Caco-2 (cell line): ENCODE data around the gene TMEM80. TPM values are rescaled to one million over a fixed set of nuclear protein-coding genes. Genes with fewer than 3 reads are reported as not detected.
"Not testable (repeated sequence)": the region's sequence is repeated elsewhere in the genome, so short reads cannot be mapped to it uniquely, and the experiment has no call there.

Experiments
- BruUV-seq: library from RNA; stranded (reverse); fragments of 400-500 nt; replicated peaks from 2 replicates; lab custom pipeline; 2021; lab: Mats Ljungman, UMichigan
- CTCF ChIA-PET: fragments of 300-600 bp; sonication (Branson Sonifier 250); formaldehyde crosslinking; loops from one replicate; lab custom pipeline; 2022; ENCODE audit warnings: antibody characterized with exemption; lab: Charles Lee
- POLR2A ChIA-PET: fragments of 300-600 bp; sonication (Branson Sonifier 250); formaldehyde crosslinking; loops from one replicate; lab custom pipeline; 2022; ENCODE audit warnings: antibody characterized with exemption; lab: Charles Lee
- DNase-seq, 2 experiments: peaks; one replicate each; pipeline versions ENCODE4 v3.0.0 to v3.0.0-alpha.2; 2020 to 2022
- H3K27me3 ChIP-seq: replicated peaks from 2 replicates; pipeline ENCODE4 v1.6.0; 2011; ENCODE audit warnings: low read length; ENCODE audit not compliant: control insufficient read depth, insufficient read depth
- H3K36me3 ChIP-seq: 2 replicates; pipeline ENCODE4 v1.5.1; 2011; ENCODE audit warnings: low read length; ENCODE audit not compliant: control insufficient read depth, insufficient read depth
- H3K4me1 ChIP-seq: fragments of 250-450 bp; sonication (Bioruptor Pico); 2 replicates; pipeline ENCODE4 v1.5.1; 2020; ENCODE audit warnings: mild to moderate bottlenecking
- H3K4me3 ChIP-seq: 2 replicates; pipeline ENCODE4 v1.5.1; 2011; ENCODE audit warnings: low read depth, mild to moderate bottlenecking, control low read depth, low read length
- H3K9me3 ChIP-seq: fragments of 250-450 bp; sonication (Bioruptor Pico); 2 replicates; pipeline ENCODE4 v1.5.1; 2020; ENCODE audit warnings: mild to moderate bottlenecking, moderate library complexity
- H3K27ac Mint-ChIP-seq: one replicate; pipeline ENCODE4 v1.8.0; 2022; ENCODE audit warnings: mixed read lengths; ENCODE audit not compliant: unreplicated experiment
- H3K27me3 Mint-ChIP-seq: one replicate; pipeline ENCODE4 v1.8.0; 2022; ENCODE audit warnings: mixed read lengths; ENCODE audit not compliant: insufficient read depth, unreplicated experiment
- H3K36me3 Mint-ChIP-seq: one replicate; pipeline ENCODE4 v1.8.0; 2022; ENCODE audit warnings: mild to moderate bottlenecking, mixed read lengths; ENCODE audit not compliant: insufficient read depth, unreplicated experiment
- H3K4me1 Mint-ChIP-seq: one replicate; pipeline ENCODE4 v1.8.0; 2022; ENCODE audit warnings: low read depth, mixed read lengths; ENCODE audit not compliant: unreplicated experiment
- H3K4me3 Mint-ChIP-seq: one replicate; pipeline ENCODE4 v1.8.0; 2022; ENCODE audit warnings: mild to moderate bottlenecking, moderate library complexity, mixed read lengths; ENCODE audit not compliant: unreplicated experiment
- H3K9me3 Mint-ChIP-seq: one replicate; pipeline ENCODE4 v1.8.0; 2022; ENCODE audit warnings: mixed read lengths; ENCODE audit not compliant: unreplicated experiment
- CTCF ChIP-seq, 2 experiments: fragments of 200-600 bp in 1 of 2; IDR thresholded peaks; 1 replicate in 1 of 2; 2 replicates in 1 of 2; pipeline versions ENCODE4 v1.5.1 to v1.8.0; 2011 to 2022; ENCODE audit warnings: antibody characterized with exemption in 1 of 2, control low read depth in 1 of 2, inconsistent platforms in 1 of 2, low read depth in 1 of 2, low read length in 1 of 2, mild to moderate bottlenecking in 1 of 2, moderate library complexity in 1 of 2; ENCODE audit not compliant: insufficient read depth in 1 of 2, severe bottlenecking in 1 of 2, unreplicated experiment in 1 of 2
- intact Hi-C: fragments of 100-400 bp; cut with micrococcal nuclease; formaldehyde crosslinking; loops from one replicate; pipeline ENCODE4 v1.10.0; 2022; ENCODE audit not compliant: unreplicated experiment
- total RNA-seq: library from RNA; stranded (reverse); gene quantifications from 2 replicates; pipeline ENCODE4 v1.2.3, GENCODE V29; 2022

Gene TMEM80
- total RNA-seq, 1 experiment from 2014 or later = 74.7 TPM

DNA sequence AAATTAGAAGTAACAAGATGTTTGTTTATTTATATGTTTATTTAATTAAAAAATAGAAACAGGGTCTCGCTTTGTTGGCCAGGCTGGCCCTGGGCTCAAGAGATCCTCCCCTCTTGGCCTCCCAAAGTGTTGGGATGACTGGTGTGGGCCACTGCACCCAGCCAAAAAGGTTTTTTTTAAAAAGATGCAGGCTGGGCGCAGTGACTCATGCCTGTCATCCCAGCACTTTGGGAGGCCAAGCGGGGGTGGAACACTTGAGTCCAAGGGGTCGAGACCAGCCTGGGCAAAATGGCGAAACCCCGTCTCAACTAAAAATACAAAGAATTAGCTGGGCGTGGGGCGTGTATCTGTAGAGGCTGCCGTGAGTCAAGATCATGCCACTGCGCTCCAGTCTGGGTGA is 45.1 kb upstream of the TMEM80 start:
- H3K36me3 ChIP-seq = peaks cover 2% of the 10 kb centered on the region
- POLR2A ChIA-PET = no interaction called here
- Mint-ChIP-seq H3K27ac (no peak overlapping the region), H3K4me3 (no peak overlapping the region), H3K9me3 (no peaks in the 10 kb centered on the region), H3K36me3 (peaks cover 72% of the 10 kb centered on the region), H3K27me3 (no peaks in the 10 kb centered on the region), H3K4me1 (no peaks in the 10 kb centered on the region)
- no peaks in the 10 kb centered on the region; the same call in 1 of the 2 replicates for H3K9me3 ChIP-seq
- intact Hi-C loops = no loop called here
- no peak for TF ChIP-seq CTCF (IDR thresholded peaks at IDR 0.05; ENCODE audit: insufficient read depth in 1 of 2, low read depth in 1 of 2, low read length in 1 of 2, severe bottlenecking in 1 of 2, unreplicated experiment in 1 of 2)
- H3K4me1 ChIP-seq = peaks cover 13% of the 10 kb centered on the region
- CTCF ChIA-PET = no interaction called here
- H3K4me3 ChIP-seq = no peak overlapping the region
- no TSS peak for BruUV-seq
- H3K27me3 ChIP-seq = no peaks in the 10 kb centered on the region
- no peak for DNase-seq

- BruUV-seq, intact Hi-C loops, H3K36me3 ChIP-seq, H3K9me3 ChIP-seq, H3K27ac Mint-ChIP-seq, H3K4me3 ChIP-seq, CTCF ChIA-PET, H3K4me3 Mint-ChIP-seq, H3K4me1 Mint-ChIP-seq, H3K27me3 Mint-ChIP-seq, POLR2A ChIA-PET, H3K9me3 Mint-ChIP-seq, DNase-seq, H3K27me3 ChIP-seq: not testable (repeated sequence)
- H3K4me1 ChIP-seq = peaks cover 13% of the 10 kb centered on the region
- peaks cover 63% of the 10 kb centered on the region for H3K36me3 Mint-ChIP-seq
Observed at GRCh38 chr11:653136-653535, 42.5 kb upstream of the TMEM80 start.

DNA sequence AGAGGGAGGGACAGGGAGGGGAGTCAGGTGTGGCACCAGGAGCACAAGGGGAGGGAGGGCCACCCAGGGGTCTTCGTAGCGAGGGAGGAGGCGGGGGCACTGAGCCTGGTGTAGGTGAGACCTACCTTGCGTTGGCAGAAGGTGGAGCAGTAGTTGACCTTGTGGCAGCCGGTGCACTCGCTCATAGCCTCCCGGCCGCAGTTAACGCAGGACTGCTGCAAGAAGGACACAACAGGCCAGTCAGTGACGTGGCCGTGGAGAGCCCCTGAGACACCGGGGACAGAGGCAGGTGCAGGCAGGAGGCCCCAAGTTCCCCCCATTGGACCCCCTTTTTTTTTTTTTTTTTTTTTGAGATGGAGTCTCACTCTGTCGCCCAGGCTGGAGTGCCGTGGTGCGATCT is 41.8 kb upstream of the TMEM80 start:
- no TSS peak for BruUV-seq
- no peak for TF ChIP-seq CTCF (IDR thresholded peaks at IDR 0.05; ENCODE audit: insufficient read depth in 1 of 2, low read depth in 1 of 2, low read length in 1 of 2, severe bottlenecking in 1 of 2, unreplicated experiment in 1 of 2)
- H3K9me3 Mint-ChIP-seq = no peaks in the 10 kb centered on the region
- H3K36me3 Mint-ChIP-seq = peaks cover 63% of the 10 kb centered on the region
- no peak overlapping the region for H3K27ac Mint-ChIP-seq
- Histone ChIP-seq H3K4me1 (peaks cover 13% of the 10 kb centered on the region), H3K27me3 (no peaks in the 10 kb centered on the region), H3K36me3 (peaks cover 3% of the 10 kb centered on the region), H3K9me3 (no peaks in the 10 kb centered on the region; the same call in 1 of the 2 replicates), H3K4me3 (no peak overlapping the region)
- no peak for DNase-seq
- intact Hi-C loops = no loop called here
- H3K4me1 Mint-ChIP-seq = peaks cover 5% of the 10 kb centered on the region
- ChIA-PET CTCF (no interaction called here), POLR2A (no interaction called here)
- no peak overlapping the region for H3K4me3 Mint-ChIP-seq
- no peaks in the 10 kb centered on the region for H3K27me3 Mint-ChIP-seq

DNA sequence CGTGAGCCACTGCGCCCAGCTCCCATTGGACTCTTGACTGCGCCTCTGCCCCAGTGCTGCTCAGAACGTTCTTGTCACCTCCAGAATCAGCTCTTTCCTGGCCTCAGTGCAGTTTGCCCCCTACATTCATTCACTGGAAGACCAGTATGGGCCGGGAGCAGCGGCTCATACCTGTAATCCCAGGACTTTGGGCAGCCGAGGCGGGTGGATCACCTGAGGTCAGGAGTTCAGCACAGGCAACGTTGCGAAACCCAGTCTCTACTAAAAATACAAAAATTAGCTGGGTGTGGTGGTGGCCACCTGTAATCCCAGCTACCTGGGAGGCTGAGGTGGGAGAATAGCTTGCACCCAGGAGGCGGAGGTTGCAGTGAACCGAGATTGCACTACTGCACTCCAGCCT is 41.2 kb upstream of the TMEM80 start:
- POLR2A ChIA-PET, CTCF ChIA-PET: not testable (repeated sequence)

More for the DNA sequence above, 41.2 kb upstream of the TMEM80 start:
- H3K27me3 Mint-ChIP-seq, DNase-seq, H3K36me3 ChIP-seq, H3K9me3 ChIP-seq, H3K27ac Mint-ChIP-seq, H3K9me3 Mint-ChIP-seq, H3K4me1 Mint-ChIP-seq, H3K4me3 ChIP-seq, H3K4me3 Mint-ChIP-seq, BruUV-seq, intact Hi-C loops, H3K27me3 ChIP-seq: not testable (repeated sequence)
- peaks cover 57% of the 10 kb centered on the region for H3K36me3 Mint-ChIP-seq
- H3K4me1 ChIP-seq = peaks cover 13% of the 10 kb centered on the region
